HG03103 (cell line): ENCODE data around the gene SPDL1.
A peak's percentile ranks its signal among the peaks of the same experiment; 100 is the strongest.
"Not testable (repeated sequence)": the region's sequence is repeated elsewhere in the genome, so short reads cannot be mapped to it uniquely, and the experiment has no call there.

Source experiments
- ATAC-seq: cut with Tn5 transposase; IDR thresholded peaks from one replicate; pipeline ENCODE4 v1.9.1; 2021; ENCODE audit warnings: low read depth; ENCODE audit not compliant: unreplicated experiment

SPDL1 gene

GRCh38 chr5:169571355-169571754 is 12.2 kb upstream of the SPDL1 start:
- ATAC-seq = no peak

GRCh38 chr5:169574134-169574646 is 9.4 kb upstream of the SPDL1 start:
- no peak for ATAC-seq

GRCh38 chr5:169576181-169576598 is 7.4 kb upstream of the SPDL1 start:
- no peak for ATAC-seq

DNA sequence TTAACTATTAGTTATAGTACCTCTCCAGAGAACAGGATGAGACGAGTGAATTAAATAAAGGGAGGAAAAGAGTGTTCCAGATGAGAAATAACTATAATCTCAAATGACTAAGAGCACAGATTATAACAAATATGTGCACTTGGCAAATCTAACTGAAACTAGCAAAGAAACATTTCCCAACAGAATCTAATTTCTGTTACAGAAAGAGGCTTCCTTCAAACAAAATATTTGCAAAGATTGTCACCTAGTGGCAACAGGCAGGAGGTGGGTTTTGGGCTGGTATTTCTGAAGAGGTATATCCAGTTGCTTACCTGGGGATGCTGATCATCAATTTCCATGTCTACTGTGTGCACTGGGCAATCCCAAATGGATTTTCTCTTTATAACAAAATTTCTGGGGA is 5.6 kb upstream of the SPDL1 start:
- no peak for ATAC-seq

DNA sequence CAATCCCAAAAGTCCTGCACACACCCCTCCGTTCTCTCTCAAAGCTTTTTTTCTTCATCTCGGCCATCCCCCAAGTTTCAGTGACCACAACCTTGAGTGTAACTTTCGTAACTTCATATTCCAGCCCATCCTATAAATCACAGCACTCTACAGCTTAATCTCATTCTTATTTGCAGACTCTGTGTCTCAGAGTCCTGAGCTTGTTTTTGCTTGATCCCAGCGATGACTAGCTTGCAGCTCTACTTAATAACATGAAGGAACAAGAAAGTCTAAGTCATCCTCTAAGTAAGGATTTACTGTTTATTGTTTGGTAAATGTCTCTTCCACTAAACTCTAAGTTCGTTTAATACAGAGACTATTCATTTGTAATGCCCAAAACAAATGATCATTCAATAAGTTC is 2.6 kb upstream of the SPDL1 start:
- ATAC-seq = no peak

GRCh38 chr5:169581580-169582227 is 1.9 kb upstream of the SPDL1 start:
- peak; percentile 34 for ATAC-seq

GRCh38 chr5:169583101-169583423 is 511 bp upstream of the SPDL1 start:
- ATAC-seq = no peak

DNA sequence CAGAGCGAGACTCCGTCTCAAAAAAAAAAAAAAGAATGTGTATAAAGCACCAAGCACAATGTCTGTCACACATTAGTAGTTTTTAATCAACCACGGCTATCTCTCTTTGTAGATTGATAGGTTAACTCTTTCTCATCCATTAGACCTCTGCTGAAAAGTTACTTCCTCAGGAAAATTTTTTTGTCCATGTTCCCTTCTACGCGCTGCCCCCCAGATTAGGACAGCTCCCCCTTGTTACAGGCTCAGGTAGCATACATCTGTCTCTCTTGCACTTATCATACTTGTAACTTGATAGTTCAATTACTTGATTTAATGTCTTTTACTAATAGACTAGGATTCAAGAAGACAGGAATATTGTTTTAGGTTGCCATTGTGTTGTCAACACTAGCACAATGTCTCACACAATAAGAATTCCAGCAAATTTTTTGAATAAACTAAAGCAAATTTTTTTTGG is 1.5 kb downstream of the SPDL1 start:
- no peak for ATAC-seq

GRCh38 chr5:169590602-169591001 is 7.0 kb downstream of the SPDL1 start:
- ATAC-seq = no peak

DNA sequence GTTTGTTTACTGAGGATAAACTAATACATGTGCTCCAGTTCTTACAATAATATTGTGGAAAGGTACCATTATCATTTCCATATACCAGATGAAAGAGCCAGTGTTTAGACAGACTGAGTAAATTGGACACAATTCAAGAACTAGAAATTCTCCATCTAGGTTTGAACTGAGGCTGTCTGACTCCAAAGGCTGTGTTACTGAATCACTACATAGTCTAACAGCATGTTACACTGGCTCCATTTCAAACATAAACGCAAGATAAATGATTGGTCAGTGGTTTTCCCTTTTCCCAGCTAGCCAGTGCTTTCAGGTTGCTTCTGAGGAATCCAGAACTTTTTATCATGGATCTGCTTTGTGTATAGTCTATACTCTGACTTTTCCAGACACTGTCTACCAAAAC is 8.1 kb downstream of the SPDL1 start:
- ATAC-seq = no peak

- ATAC-seq = no peak
Observed at GRCh38 chr5:169592937-169593650, 9.5 kb downstream of the SPDL1 start.

- no peak for ATAC-seq
Observed at GRCh38 chr5:169595172-169595820, 11.7 kb downstream of the SPDL1 start.

GRCh38 chr5:169599451-169599850 is 15.9 kb downstream of the SPDL1 start:
- no peak for ATAC-seq

GRCh38 chr5:169602535-169602934 is 19.0 kb downstream of the SPDL1 start:
- ATAC-seq = no peak

DNA sequence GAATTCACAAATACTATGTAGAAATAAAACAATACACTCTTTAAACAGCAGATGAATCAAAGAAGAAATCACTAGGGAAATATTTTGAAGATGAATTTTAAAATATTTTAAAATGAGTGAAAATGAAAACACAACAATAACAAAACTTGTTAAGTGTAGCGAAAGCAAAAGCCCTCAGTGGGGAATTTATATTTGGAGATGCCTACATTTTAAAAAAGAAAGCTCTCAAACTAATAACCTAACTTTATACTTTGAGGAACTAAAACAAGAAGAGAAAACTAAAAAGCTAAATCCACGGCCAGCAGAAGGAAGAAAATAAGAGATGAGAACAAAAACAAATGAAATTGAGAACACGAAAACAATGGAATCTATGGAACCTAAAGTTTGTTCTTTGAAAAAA is 22.7 kb downstream of the SPDL1 start:
- ATAC-seq = no peak

GRCh38 chr5:169607882-169608281 is 24.3 kb downstream of the SPDL1 start:
- no peak for ATAC-seq

- ATAC-seq = no peak
Observed at GRCh38 chr5:169609716-169610115, 26.1 kb downstream of the SPDL1 start.

GRCh38 chr5:169610606-169611005 is 27.0 kb downstream of the SPDL1 start:
- no peak for ATAC-seq

GRCh38 chr5:169615561-169615960 is 32.0 kb downstream of the SPDL1 start:
- no peak for ATAC-seq

DNA sequence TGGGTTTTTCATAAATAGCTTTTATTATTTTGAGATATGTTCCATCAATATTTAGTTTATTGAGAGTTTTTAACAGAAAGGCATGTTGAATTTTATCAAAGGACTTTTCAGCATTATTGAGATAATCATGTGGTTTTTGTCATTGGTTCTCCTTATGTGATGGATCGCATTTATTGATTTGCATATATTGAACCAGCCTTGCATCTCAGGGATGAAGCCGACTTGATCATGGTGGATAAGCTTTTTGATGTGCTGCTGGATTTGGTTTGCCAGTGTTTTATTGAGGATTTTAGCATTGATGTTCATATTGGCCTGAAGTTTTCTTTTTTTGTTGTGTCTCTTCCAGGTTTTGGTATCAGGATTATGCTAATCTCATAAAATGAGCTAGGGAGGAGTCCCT is 40.7 kb downstream of the SPDL1 start:
- ATAC-seq = not testable (repeated sequence)

DNA sequence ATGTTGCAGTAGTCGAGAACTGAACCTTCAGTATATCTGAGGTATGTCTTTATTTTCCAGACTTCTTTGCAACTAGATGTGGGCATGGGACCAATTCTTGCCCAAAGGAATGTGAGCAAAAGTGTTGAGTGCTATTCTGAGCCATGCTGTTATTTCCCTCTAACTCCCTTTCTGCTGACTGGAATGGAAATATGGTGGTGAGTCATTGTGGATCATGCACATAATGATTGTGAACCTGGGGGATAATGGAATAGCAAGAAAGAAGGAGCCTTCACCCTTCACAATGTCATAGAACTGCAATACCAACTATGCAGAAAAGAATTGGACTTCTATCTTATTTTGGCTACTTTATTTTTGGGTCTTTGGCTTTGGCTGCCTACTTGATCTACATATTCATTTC is 43.2 kb downstream of the SPDL1 start:
- no peak for ATAC-seq

GRCh38 chr5:169627551-169627950 is 44.0 kb downstream of the SPDL1 start:
- ATAC-seq = no peak
